K562 (cell line): ENCODE measurements around the gene IRGQ. TPM values are rescaled to one million over a fixed set of nuclear protein-coding genes. Genes with fewer than 3 reads are reported as not detected.

Experiments used
- CHD1 ChIP-seq: fragments of 200-600 bp; sonication (generic); IDR thresholded peaks from one replicate; pipeline ENCODE4 v1.6.1; 2012; ENCODE audit warnings: mild to moderate bottlenecking, moderate library complexity, low read length, inconsistent platforms
- FOSL1 ChIP-seq: fragments of 200-800 bp; sonication (Bioruptor generic); conservative IDR thresholded peaks from 2 replicates; pipeline ENCODE4 v1.6.1; 2016; ENCODE audit warnings: missing genetic modification characterization, missing compliant biosample characterization
- HMGN3 ChIP-seq: IDR thresholded peaks from 2 replicates; pipeline ENCODE4 v1.6.1; 2011; ENCODE audit warnings: borderline replicate concordance, low read depth, mild to moderate bottlenecking, mixed read lengths, low read length; ENCODE audit not compliant: insufficient read length; ENCODE audit errors: extremely low read depth
- KDM1A ChIP-seq, 2 experiments: fragments of 450-650 bp; IDR thresholded peaks; 2 replicates each; pipeline ENCODE4 v1.6.1; 2016; ENCODE audit warnings: mild to moderate bottlenecking in 2 of 2
- MCM3 ChIP-seq: fragments of 450-650 bp; IDR thresholded peaks from 2 replicates; pipeline ENCODE4 v1.6.1; 2016
- MYNN ChIP-seq, 2 experiments: sonication (generic); formaldehyde crosslinking in 1 of 2; IDR thresholded peaks; 2 replicates each; pipeline versions ENCODE4 v1.5.0 to v1.6.1; 2016 to 2020; ENCODE audit warnings: antibody characterized with exemption in 1 of 2, missing genetic modification reagents in 1 of 2
- NR4A1 ChIP-seq, 2 experiments: fragments of 250-450 bp in 1 of 2; fragments of 450-650 bp in 1 of 2; sonication (Bioruptor Pico) in 1 of 2; IDR thresholded peaks; 2 replicates each; pipeline versions ENCODE4 v1.4.0 to v1.6.1; 2016 to 2020; ENCODE audit warnings: mild to moderate bottlenecking in 2 of 2, missing compliant biosample characterization in 1 of 2, missing genetic modification characterization in 1 of 2, moderate library complexity in 1 of 2
- PCBP1 ChIP-seq: fragments of 200-400 bp; formaldehyde crosslinking; IDR thresholded peaks from 2 replicates; pipeline ENCODE4 v1.6.1; 2018; ENCODE audit warnings: mild to moderate bottlenecking, low read depth, low read length; ENCODE audit not compliant: poor library complexity, severe bottlenecking
- RCOR1 ChIP-seq, 2 experiments: IDR thresholded peaks; 2 replicates each; pipeline ENCODE4 v1.6.1; 2012; ENCODE audit warnings: low read depth in 2 of 2, low read length in 2 of 2, borderline replicate concordance in 1 of 2, improper control_type of control experiment in 1 of 2
- SNRNP70 ChIP-seq: fragments of 200-400 bp; formaldehyde crosslinking; optimal IDR thresholded peaks from 2 replicates; pipeline ENCODE3; 2017; ENCODE audit warnings: low read depth, low read length
- SRSF1 ChIP-seq: fragments of 200-400 bp; formaldehyde crosslinking; IDR thresholded peaks from 2 replicates; pipeline ENCODE4 v1.6.1; 2017; ENCODE audit warnings: mild to moderate bottlenecking, low read depth, low read length, moderate library complexity
- ZC3H4 ChIP-seq: sonication (generic); formaldehyde crosslinking; IDR thresholded peaks from 2 replicates; pipeline ENCODE4 v1.9.0; 2021; ENCODE audit warnings: missing genetic modification reagents, borderline replicate concordance
- ZNF347 ChIP-seq: fragments of 450-650 bp; formaldehyde crosslinking; IDR thresholded peaks from 2 replicates; pipeline ENCODE4 v1.4.0; 2020; ENCODE audit warnings: low read depth, mild to moderate bottlenecking, moderate library complexity
- ZNF431 ChIP-seq: sonication (generic); formaldehyde crosslinking; IDR thresholded peaks from 2 replicates; pipeline ENCODE4 v1.8.0; 2022; ENCODE audit warnings: mild to moderate bottlenecking, missing genetic modification reagents
- polyA plus RNA-seq, 8 experiments: library from polyadenylated mRNA; depleted of rRNA in 4 of 8; stranded (reverse) in 5 of 8; unstranded in 3 of 8; fragments of >200 nt; fragmentation: Nextera tagmentation in 2 of 8; fragmentation: Illumina TruSeq in 1 of 8; extraction: Ambion mirVana in 2 of 8; extraction: Trizol in 1 of 8; gene quantifications; 2 replicates each; pipeline versions ENCODE4 v1.2.1 to v1.2.3, GENCODE V29; 2011 to 2014; ENCODE audit warnings: inconsistent platforms in 1 of 8, missing spikeins in 1 of 8
- total RNA-seq, 7 experiments: library from RNA; depleted of rRNA in 6 of 7; stranded (reverse); fragments of >200 nt in 6 of 7; fragmentation: Illumina TruSeq in 2 of 7; extraction: Trizol in 2 of 7; gene quantifications; 2 replicates each; pipeline versions ENCODE4 v1.2.1 to v1.2.3, GENCODE V29; 2011 to 2021; ENCODE audit warnings: low replicate concordance in 1 of 7
- TF ChIP-seq, protein P1 (sequence below): sonication (generic); formaldehyde crosslinking; IDR thresholded peaks from 2 replicates; pipeline ENCODE4 v1.8.0; 2022; ENCODE audit warnings: mild to moderate bottlenecking, missing genetic modification reagents
- TF ChIP-seq, protein P2 (sequence below), 2 experiments: fragments of 150-350 bp in 1 of 2; IDR thresholded peaks; 2 replicates each; pipeline ENCODE4 v1.6.1; 2012 to 2016; ENCODE audit warnings: low read depth in 2 of 2, low read length in 2 of 2, mild to moderate bottlenecking in 1 of 2, moderate library complexity in 1 of 2
- TF ChIP-seq, protein P3 (sequence below): fragments of 450-650 bp; IDR thresholded peaks from 2 replicates; pipeline ENCODE4 v1.6.1; 2018; ENCODE audit not compliant: partially characterized antibody
- TF ChIP-seq, protein P4 (sequence below): sonication (generic); formaldehyde crosslinking; IDR thresholded peaks from 2 replicates; pipeline ENCODE4 v1.8.1; 2023; ENCODE audit warnings: mild to moderate bottlenecking, missing genetic modification reagents, moderate library complexity

IRGQ gene
- total and polyA plus RNA-seq, 9 of the 15 experiments (the other 6 are each of a cell fraction or from before 2014, with no cell fraction given), result 3.5 to 19.2 (median 7.9) TPM

DNA sequence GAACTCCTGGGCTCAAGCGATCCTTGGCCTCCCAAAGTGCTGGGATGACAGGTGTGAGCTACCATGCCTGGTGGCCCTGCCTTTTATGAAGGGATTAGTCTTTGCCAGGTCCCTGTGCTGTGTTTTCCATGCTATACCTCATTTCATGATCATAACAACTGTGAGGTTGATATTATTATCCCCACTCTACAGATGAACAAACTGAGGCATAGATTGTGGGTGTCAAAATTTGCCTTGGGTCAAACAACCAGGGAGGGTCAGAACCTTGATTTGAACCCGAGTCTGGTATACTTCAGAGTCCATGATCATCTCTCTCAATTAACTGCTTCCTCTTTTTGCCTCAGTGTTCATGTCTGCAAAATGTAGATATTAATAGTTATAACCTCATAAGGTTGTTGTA is 13.4 kb downstream of the IRGQ start (continued):
- TF ChIP-seq, protein P1, sequence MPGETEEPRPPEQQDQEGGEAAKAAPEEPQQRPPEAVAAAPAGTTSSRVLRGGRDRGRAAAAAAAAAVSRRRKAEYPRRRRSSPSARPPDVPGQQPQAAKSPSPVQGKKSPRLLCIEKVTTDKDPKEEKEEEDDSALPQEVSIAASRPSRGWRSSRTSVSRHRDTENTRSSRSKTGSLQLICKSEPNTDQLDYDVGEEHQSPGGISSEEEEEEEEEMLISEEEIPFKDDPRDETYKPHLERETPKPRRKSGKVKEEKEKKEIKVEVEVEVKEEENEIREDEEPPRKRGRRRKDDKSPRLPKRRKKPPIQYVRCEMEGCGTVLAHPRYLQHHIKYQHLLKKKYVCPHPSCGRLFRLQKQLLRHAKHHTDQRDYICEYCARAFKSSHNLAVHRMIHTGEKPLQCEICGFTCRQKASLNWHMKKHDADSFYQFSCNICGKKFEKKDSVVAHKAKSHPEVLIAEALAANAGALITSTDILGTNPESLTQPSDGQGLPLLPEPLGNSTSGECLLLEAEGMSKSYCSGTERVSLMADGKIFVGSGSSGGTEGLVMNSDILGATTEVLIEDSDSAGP, result no peak
- TF ChIP-seq MCM3 (no peak), ZNF347 (CRISPR knock-in tag) (no peak), PCBP1 (no peak), ZC3H4 (no peak), KDM1A (IDR thresholded peaks at IDR 0.05) (peak; percentile 57 to 68), RCOR1 (IDR thresholded peaks at IDR 0.05; ENCODE audit: borderline replicate concordance in 1 of 2, low read depth in 2 of 2, low read length in 2 of 2) (peak; percentile 36 to 54; a peak in 2 of 4 replicates), CHD1 (no peak), NR4A1 (CRISPR knock-in tag; IDR thresholded peaks at IDR 0.05) (no peak), NR4A1 (tag; IDR thresholded peaks at IDR 0.05) (no peak), ZNF431 (no peak), MYNN (IDR thresholded peaks at IDR 0.05) (no peak), MYNN (CRISPR knock-in tag; IDR thresholded peaks at IDR 0.05) (no peak), FOSL1 (no peak), SNRNP70 (no peak), SRSF1 (no peak), HMGN3 (no peak)
- TF ChIP-seq, protein P2, sequence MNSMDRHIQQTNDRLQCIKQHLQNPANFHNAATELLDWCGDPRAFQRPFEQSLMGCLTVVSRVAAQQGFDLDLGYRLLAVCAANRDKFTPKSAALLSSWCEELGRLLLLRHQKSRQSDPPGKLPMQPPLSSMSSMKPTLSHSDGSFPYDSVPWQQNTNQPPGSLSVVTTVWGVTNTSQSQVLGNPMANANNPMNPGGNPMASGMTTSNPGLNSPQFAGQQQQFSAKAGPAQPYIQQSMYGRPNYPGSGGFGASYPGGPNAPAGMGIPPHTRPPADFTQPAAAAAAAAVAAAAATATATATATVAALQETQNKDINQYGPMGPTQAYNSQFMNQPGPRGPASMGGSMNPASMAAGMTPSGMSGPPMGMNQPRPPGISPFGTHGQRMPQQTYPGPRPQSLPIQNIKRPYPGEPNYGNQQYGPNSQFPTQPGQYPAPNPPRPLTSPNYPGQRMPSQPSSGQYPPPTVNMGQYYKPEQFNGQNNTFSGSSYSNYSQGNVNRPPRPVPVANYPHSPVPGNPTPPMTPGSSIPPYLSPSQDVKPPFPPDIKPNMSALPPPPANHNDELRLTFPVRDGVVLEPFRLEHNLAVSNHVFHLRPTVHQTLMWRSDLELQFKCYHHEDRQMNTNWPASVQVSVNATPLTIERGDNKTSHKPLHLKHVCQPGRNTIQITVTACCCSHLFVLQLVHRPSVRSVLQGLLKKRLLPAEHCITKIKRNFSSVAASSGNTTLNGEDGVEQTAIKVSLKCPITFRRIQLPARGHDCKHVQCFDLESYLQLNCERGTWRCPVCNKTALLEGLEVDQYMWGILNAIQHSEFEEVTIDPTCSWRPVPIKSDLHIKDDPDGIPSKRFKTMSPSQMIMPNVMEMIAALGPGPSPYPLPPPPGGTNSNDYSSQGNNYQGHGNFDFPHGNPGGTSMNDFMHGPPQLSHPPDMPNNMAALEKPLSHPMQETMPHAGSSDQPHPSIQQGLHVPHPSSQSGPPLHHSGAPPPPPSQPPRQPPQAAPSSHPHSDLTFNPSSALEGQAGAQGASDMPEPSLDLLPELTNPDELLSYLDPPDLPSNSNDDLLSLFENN (IDR thresholded peaks at IDR 0.05; ENCODE audit: low read depth in 2 of 2, low read length in 2 of 2), result no peak
- TF ChIP-seq, protein P3, sequence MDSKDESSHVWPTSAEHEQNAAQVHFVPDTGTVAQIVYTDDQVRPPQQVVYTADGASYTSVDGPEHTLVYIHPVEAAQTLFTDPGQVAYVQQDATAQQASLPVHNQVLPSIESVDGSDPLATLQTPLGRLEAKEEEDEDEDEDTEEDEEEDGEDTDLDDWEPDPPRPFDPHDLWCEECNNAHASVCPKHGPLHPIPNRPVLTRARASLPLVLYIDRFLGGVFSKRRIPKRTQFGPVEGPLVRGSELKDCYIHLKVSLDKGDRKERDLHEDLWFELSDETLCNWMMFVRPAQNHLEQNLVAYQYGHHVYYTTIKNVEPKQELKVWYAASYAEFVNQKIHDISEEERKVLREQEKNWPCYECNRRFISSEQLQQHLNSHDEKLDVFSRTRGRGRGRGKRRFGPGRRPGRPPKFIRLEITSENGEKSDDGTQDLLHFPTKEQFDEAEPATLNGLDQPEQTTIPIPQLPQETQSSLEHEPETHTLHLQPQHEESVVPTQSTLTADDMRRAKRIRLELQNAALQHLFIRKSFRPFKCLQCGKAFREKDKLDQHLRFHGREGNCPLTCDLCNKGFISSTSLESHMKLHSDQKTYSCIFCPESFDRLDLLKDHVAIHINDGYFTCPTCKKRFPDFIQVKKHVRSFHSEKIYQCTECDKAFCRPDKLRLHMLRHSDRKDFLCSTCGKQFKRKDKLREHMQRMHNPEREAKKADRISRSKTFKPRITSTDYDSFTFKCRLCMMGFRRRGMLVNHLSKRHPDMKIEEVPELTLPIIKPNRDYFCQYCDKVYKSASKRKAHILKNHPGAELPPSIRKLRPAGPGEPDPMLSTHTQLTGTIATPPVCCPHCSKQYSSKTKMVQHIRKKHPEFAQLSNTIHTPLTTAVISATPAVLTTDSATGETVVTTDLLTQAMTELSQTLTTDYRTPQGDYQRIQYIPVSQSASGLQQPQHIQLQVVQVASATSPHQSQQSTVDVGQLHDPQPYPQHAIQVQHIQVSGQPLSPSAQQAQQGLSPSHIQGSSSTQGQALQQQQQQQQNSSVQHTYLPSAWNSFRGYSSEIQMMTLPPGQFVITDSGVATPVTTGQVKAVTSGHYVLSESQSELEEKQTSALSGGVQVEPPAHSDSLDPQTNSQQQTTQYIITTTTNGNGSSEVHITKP, result no peak
- TF ChIP-seq, protein P4, sequence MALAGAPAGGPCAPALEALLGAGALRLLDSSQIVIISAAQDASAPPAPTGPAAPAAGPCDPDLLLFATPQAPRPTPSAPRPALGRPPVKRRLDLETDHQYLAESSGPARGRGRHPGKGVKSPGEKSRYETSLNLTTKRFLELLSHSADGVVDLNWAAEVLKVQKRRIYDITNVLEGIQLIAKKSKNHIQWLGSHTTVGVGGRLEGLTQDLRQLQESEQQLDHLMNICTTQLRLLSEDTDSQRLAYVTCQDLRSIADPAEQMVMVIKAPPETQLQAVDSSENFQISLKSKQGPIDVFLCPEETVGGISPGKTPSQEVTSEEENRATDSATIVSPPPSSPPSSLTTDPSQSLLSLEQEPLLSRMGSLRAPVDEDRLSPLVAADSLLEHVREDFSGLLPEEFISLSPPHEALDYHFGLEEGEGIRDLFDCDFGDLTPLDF, result no peak
